Panc1 (cell line): Measurements from ENCODE around the gene MAPKAP1. TPM values are rescaled to one million over a fixed set of nuclear protein-coding genes. Genes with fewer than 3 reads are reported as not detected.
A peak's percentile ranks its signal among the peaks of the same experiment; 100 is the strongest.

Experiments
- ATAC-seq: fragments of 200-7000 bp; cut with Tn5 transposase; 2 replicates; pipeline ENCODE4 v1.9.1; 2020; ENCODE audit warnings: mild to moderate bottlenecking, moderate library complexity
- BruUV-seq: library from RNA; stranded (reverse); fragments of 400-500 nt; replicated peaks from 2 replicates; lab custom pipeline; 2021; lab: Mats Ljungman, UMichigan
- CTCF ChIA-PET: fragments of 300-600 bp; sonication (Branson Sonifier 250); formaldehyde crosslinking; loops from one replicate; lab custom pipeline; 2022; ENCODE audit warnings: antibody characterized with exemption; lab: Charles Lee
- POLR2A ChIA-PET: fragments of 300-600 bp; sonication (Branson Sonifier 250); formaldehyde crosslinking; loops from one replicate; lab custom pipeline; 2022; ENCODE audit warnings: antibody characterized with exemption; lab: Charles Lee
- DNase-seq: peaks from one replicate; pipeline ENCODE4 v3.0.0-alpha.2; 2010; ENCODE audit warnings: low read depth, low spot score
- H3K27ac ChIP-seq: 2 replicates; pipeline ENCODE4 v1.5.1; 2011; ENCODE audit warnings: mild to moderate bottlenecking, low read length, inconsistent platforms
- H3K27me3 ChIP-seq: fragments of 200-500 bp; sonication (Bioruptor generic); 2 replicates; pipeline ENCODE4 v1.6.0; 2014; ENCODE audit warnings: low read length, inconsistent platforms; ENCODE audit not compliant: control insufficient read depth, insufficient read depth
- H3K36me3 ChIP-seq: fragments of 200-500 bp; sonication (Bioruptor generic); 2 replicates; pipeline ENCODE4 v1.5.1; 2014; ENCODE audit warnings: inconsistent platforms, mild to moderate bottlenecking, low read length, moderate library complexity; ENCODE audit not compliant: control insufficient read depth, insufficient read depth
- H3K4me1 ChIP-seq: 2 replicates; pipeline ENCODE4 v1.5.1; 2011; ENCODE audit warnings: inconsistent platforms, mild to moderate bottlenecking, low read length, moderate library complexity; ENCODE audit not compliant: control insufficient read depth, insufficient read depth
- H3K4me3 ChIP-seq, 2 experiments: 2 replicates each; pipeline ENCODE4 v1.5.1; 2011 to 2012; ENCODE audit warnings: low read depth in 2 of 2, low read length in 2 of 2, mild to moderate bottlenecking in 2 of 2, inconsistent platforms in 1 of 2, moderate library complexity in 1 of 2
- H3K9me3 ChIP-seq: fragments of 200-500 bp; sonication (Bioruptor generic); 2 replicates; pipeline ENCODE4 v1.5.1; 2014; ENCODE audit warnings: low read depth, mild to moderate bottlenecking, inconsistent platforms, low read length, moderate library complexity; ENCODE audit not compliant: control insufficient read depth, insufficient read depth
- CTCF ChIP-seq: fragments of 450-650 bp; IDR thresholded peaks from 2 replicates; pipeline ENCODE4 v1.5.1; 2017; ENCODE audit warnings: mild to moderate bottlenecking
- POLR2AphosphoS5 ChIP-seq: IDR thresholded peaks from 2 replicates; pipeline ENCODE4 v1.6.1; 2012; ENCODE audit warnings: mild to moderate bottlenecking, low read depth, low read length, moderate library complexity
- REST ChIP-seq, 2 experiments: IDR thresholded peaks; 2 replicates each; pipeline ENCODE4 v1.6.1; 2011 to 2012; ENCODE audit warnings: low read depth in 2 of 2, control low read depth in 1 of 2, low read length in 1 of 2, mild to moderate bottlenecking in 1 of 2, moderate library complexity in 1 of 2; ENCODE audit not compliant: insufficient read depth in 1 of 2
- SIN3A ChIP-seq: IDR thresholded peaks from 2 replicates; pipeline ENCODE4 v1.6.1; 2012; ENCODE audit warnings: low read depth, mild to moderate bottlenecking, low read length, moderate library complexity, borderline replicate concordance; ENCODE audit not compliant: insufficient read depth
- TCF7L2 ChIP-seq: IDR thresholded peaks from 2 replicates; pipeline ENCODE4 v1.6.1; 2011; ENCODE audit warnings: mild to moderate bottlenecking, low read depth, low read length, inconsistent platforms
- in situ Hi-C: cut with HindIII; loops from 2 replicates; pipeline ENCODE4 v1.10.0; 2016; ENCODE audit warnings: low sequenced_read_pairs, low pct_unique_long_range_greater_than_20kb
- intact Hi-C: fragments of 100-400 bp; cut with micrococcal nuclease; formaldehyde crosslinking; loops from one replicate; pipeline ENCODE4 v1.10.0; 2022; ENCODE audit not compliant: unreplicated experiment
- total RNA-seq: library from RNA; stranded (reverse); gene quantifications from one replicate; pipeline ENCODE4 v1.2.1, GENCODE V29; 2021; ENCODE audit not compliant: unreplicated experiment

MAPKAP1 gene
- total RNA-seq, 1 experiment from 2014 or later: 72.7 TPM

- BruUV-seq: no TSS peak
- Histone ChIP-seq H3K4me1 (no peaks in the 10 kb centered on the region), H3K36me3 (no peaks in the 10 kb centered on the region), H3K27me3 (no peaks in the 10 kb centered on the region), H3K27ac (no peak overlapping the region), H3K4me3 (no peak overlapping the region), H3K9me3 (no peaks in the 10 kb centered on the region)
- intact Hi-C loops: no loop called here
- ChIA-PET CTCF (no interaction called here), POLR2A (no interaction called here)
- ATAC-seq (no peak), DNase-seq (no peak)
- in situ Hi-C loops: no loop called here
- TF ChIP-seq REST (IDR thresholded peaks at IDR 0.05; ENCODE audit: insufficient read depth in 1 of 2, low read depth in 2 of 2, low read length in 1 of 2): peak in 1 of 2 experiments; percentile 65; a peak in 2 of 4 replicates
- TF ChIP-seq POLR2AphosphoS5: no peak
These were observed 25.6 kb upstream of the MAPKAP1 start for GRCh38 chr9:125732562-125732961.

DNA sequence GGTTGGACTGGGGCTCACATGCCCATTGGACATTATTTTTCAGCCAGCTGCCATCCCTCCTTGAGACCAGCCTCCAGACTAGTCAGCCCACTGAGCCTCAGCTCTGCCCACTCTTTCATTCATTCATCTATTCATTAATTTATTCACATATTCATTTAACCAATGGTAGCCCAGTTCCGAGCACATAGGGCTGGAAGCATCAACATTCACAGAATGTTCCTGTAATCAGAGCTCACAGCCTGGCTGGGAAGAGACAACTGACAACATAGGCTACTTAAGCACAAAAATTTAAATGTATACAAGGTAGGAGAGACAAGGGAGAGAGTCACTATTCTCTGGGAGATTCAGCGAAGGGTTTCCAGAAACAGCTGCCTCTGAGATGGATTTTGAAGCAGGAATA, 23.2 kb upstream of the MAPKAP1 start:
- no TSS peak for BruUV-seq
- POLR2A ChIA-PET: no interaction called here

More for the DNA sequence above, 23.2 kb upstream of the MAPKAP1 start:
- intact Hi-C loops (no loop called here), in situ Hi-C loops (no loop called here)
- Histone ChIP-seq H3K27ac (no peak overlapping the region), H3K27me3 (no peaks in the 10 kb centered on the region), H3K4me1 (no peaks in the 10 kb centered on the region), H3K9me3 (no peaks in the 10 kb centered on the region), H3K4me3 (no peak overlapping the region), H3K36me3 (no peaks in the 10 kb centered on the region)
- DNase-seq (no peak), ATAC-seq (no peak)
- CTCF ChIA-PET: no interaction called here
- TF ChIP-seq CTCF: no peak
- TF ChIP-seq SIN3A: no peak
- TF ChIP-seq REST (IDR thresholded peaks at IDR 0.05; ENCODE audit: insufficient read depth in 1 of 2, low read depth in 2 of 2, low read length in 1 of 2): no peak
- TF ChIP-seq POLR2AphosphoS5: no peak
- TF ChIP-seq TCF7L2: no peak
